Lung (tissue), 12 donors: ENCODE data around the gene CARD9. TPM values are rescaled to one million over a fixed set of nuclear protein-coding genes. Genes with fewer than 3 reads are reported as not detected.
A peak's percentile ranks its signal among the peaks of the same experiment; 100 is the strongest.

Experiments
- ATAC-seq: fragments of 200-7000 bp; cut with Tn5 transposase; one replicate; pipeline ENCODE4 v1.9.1; 2020; ENCODE audit warnings: moderate number of reproducible peaks; ENCODE audit not compliant: insufficient read depth, low FRiP score
- DNase-seq, 3 donors: peaks; one replicate each; pipeline ENCODE4 v3.0.0-alpha.2; 2013 to 2017
- H3K27ac ChIP-seq, 2 donors: one replicate each; pipeline ENCODE4 v1.5.1; 2013; ENCODE audit warnings: mild to moderate bottlenecking in 2 of 2, moderate library complexity in 2 of 2, control low read depth in 1 of 2, inconsistent platforms in 1 of 2, low read depth in 1 of 2, low read length in 1 of 2
- H3K27me3 ChIP-seq, 3 donors: one replicate each; pipeline ENCODE4 v1.5.1; 2013; ENCODE audit warnings: low read length in 2 of 3; ENCODE audit not compliant: control insufficient read depth in 3 of 3, insufficient read depth in 3 of 3
- H3K36me3 ChIP-seq, 4 donors: one replicate each; pipeline ENCODE4 v1.5.1; 2013; ENCODE audit warnings: low read length in 4 of 4, mild to moderate bottlenecking in 1 of 4, moderate library complexity in 1 of 4; ENCODE audit not compliant: control insufficient read depth in 4 of 4, insufficient read depth in 4 of 4
- H3K4me1 ChIP-seq, 5 donors: one replicate each; pipeline ENCODE4 v1.5.1; 2013; ENCODE audit warnings: low read length in 5 of 5, mild to moderate bottlenecking in 2 of 5, moderate library complexity in 1 of 5; ENCODE audit not compliant: control insufficient read depth in 5 of 5, insufficient read depth in 5 of 5
- H3K4me3 ChIP-seq: one replicate; pipeline ENCODE4 v1.5.1; 2013; ENCODE audit warnings: mild to moderate bottlenecking, control low read depth, moderate library complexity
- H3K9ac ChIP-seq, 2 donors: one replicate each; pipeline ENCODE4 v1.5.1; 2013; ENCODE audit warnings: low read length in 2 of 2, control low read depth in 1 of 2; ENCODE audit not compliant: insufficient read depth in 1 of 2
- H3K9me3 ChIP-seq, 4 donors: one replicate each; pipeline ENCODE4 v1.5.1; 2013; ENCODE audit warnings: low read length in 3 of 4, mild to moderate bottlenecking in 1 of 4, moderate library complexity in 1 of 4; ENCODE audit not compliant: control insufficient read depth in 4 of 4, insufficient read depth in 3 of 4
- CTCF ChIP-seq: IDR thresholded peaks from 2 replicates; pipeline ENCODE4 v1.5.1; 2012; ENCODE audit warnings: mild to moderate bottlenecking; ENCODE audit errors: control extremely low read depth, extremely low read depth
- WGBS, 2 donors: extraction: QIAGEN DNeasy Blood & Tissue Kit; methylation state at CpG; one replicate each; pipeline ENCODE4 v1.1.7; 2013; 5-methylcytosine and 5-hydroxymethylcytosine counted together
- polyA plus RNA-seq, 2 donors: library from polyadenylated mRNA; stranded (reverse); fragments of 200-250 nt; gene quantifications; one replicate each; pipeline ENCODE4 v1.2.1, GENCODE V29; 2013
- total RNA-seq, 2 donors: library from RNA; depleted of rRNA in 1 of 2; stranded (reverse); fragments of >200 nt in 1 of 2; gene quantifications; one replicate each; pipeline ENCODE4 v1.2.1, GENCODE V29; 2014 to 2021
- donor health status: control.
- donor health status: control.
- donor health status: Bipolar disorder and iron deficiency.
- donor health status: healthy.
- donor health status: DM: yes; HTN: yes; CAD: no.

Gene CARD9
- total and polyA plus RNA-seq, 4 donors: 3.8 to 16.0 (median 11.5) TPM

DNA sequence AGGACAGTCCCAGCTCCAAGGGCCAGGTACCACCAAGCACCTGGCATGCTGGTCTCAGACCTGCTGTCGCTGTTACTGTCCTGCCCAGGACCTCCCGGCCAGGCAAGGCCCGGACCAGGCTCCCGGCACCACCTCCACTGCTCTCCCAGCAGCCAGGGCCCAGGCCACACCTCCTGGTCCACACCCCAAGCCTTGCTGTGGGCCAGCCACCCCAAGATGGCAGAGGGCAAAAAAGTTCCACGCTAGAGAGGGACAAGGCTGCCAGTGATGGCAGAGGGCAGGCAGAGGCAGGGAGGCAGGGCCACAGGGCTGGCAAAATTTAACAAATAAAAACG lies 11.1 kb downstream of the CARD9 start:
- Histone ChIP-seq H3K9ac (no peak overlapping the region), H3K4me3 (no peak overlapping the region), H3K36me3 (peaks cover 0 to 14% (median 2%) of the 10 kb centered on the region in 4 donors), H3K4me1 (peaks cover 0 to 22% (median 11%) of the 10 kb centered on the region in 5 donors), H3K27me3 (no peaks in the 10 kb centered on the region), H3K9me3 (no peaks in the 10 kb centered on the region), H3K27ac (peak overlapping the region; percentile 62 to 72)
- TF ChIP-seq CTCF: no peak
- DNase-seq: peak in 1 of 3 donors; percentile 13
- ATAC-seq: no peak
- 83 to 90% methylated on average over 6 of the region's 6 CpGs for WGBS, 2 donors

GRCh38 chr9:136361754-136362449 lies 11.6 kb downstream of the CARD9 start:
- Histone ChIP-seq H3K9me3 (no peaks in the 10 kb centered on the region), H3K36me3 (peaks cover 0 to 19% (median 2%) of the 10 kb centered on the region in 4 donors), H3K27ac (peak overlapping the region in 1 of 2 donors; percentile 75), H3K27me3 (no peaks in the 10 kb centered on the region), H3K4me3 (no peak overlapping the region), H3K9ac (no peak overlapping the region), H3K4me1 (peaks cover 0 to 22% (median 11%) of the 10 kb centered on the region in 5 donors)
- TF ChIP-seq CTCF: no peak
- ATAC-seq (no peak), DNase-seq (no peak)
- WGBS, 2 donors: 84 to 91% methylated on average over 26 of the region's 26 CpGs

- TF ChIP-seq CTCF: no peak
- 69 to 82% methylated on average over 43 of the region's 43 CpGs for WGBS, 2 donors
- Histone ChIP-seq H3K4me3 (no peak overlapping the region), H3K4me1 (peaks cover 0 to 22% (median 11%) of the 10 kb centered on the region in 5 donors), H3K27ac (peak overlapping the region in 1 of 2 donors; percentile 75), H3K27me3 (no peaks in the 10 kb centered on the region), H3K36me3 (peaks cover 0 to 25% (median 2%) of the 10 kb centered on the region in 4 donors), H3K9ac (no peak overlapping the region), H3K9me3 (no peaks in the 10 kb centered on the region)
- ATAC-seq (no peak), DNase-seq (peak in 2 of 3 donors; percentile 63 to 68)
Observed at GRCh38 chr9:136361047-136361753, 12.3 kb downstream of the CARD9 start.
